Neural cell (in vitro differentiated cells): ENCODE data around the gene MRPL22. TPM values are rescaled to one million over a fixed set of nuclear protein-coding genes. Genes with fewer than 3 reads are reported as not detected.

Experiments
- H2AFZ ChIP-seq: fragments of 200-600, 300-800 bp; sonication (generic), shearing (Covaris generic); 2 replicates; pipeline ENCODE4 v1.6.0; 2014; ENCODE audit warnings: low read depth, mild to moderate bottlenecking, antibody characterized with exemption, low read length, moderate library complexity
- H3F3A ChIP-seq: fragments of 200-600 bp; shearing (Covaris generic); 2 replicates; pipeline ENCODE4 v1.6.1; 2016; ENCODE audit warnings: mild to moderate bottlenecking, moderate library complexity, mixed read lengths, antibody characterized with exemption, low read length; ENCODE audit not compliant: insufficient read depth, poor library complexity, severe bottlenecking
- H3K27ac ChIP-seq: fragments of 200-600, 300-800 bp; sonication (generic), shearing (Covaris generic); 2 replicates; pipeline ENCODE4 v1.5.1; 2014; ENCODE audit warnings: mild to moderate bottlenecking, low read length, moderate library complexity
- H3K27me3 ChIP-seq: fragments of 300-800, 200-600 bp; sonication (generic), shearing (Covaris generic); 2 replicates; pipeline ENCODE4 v1.6.0; 2014; ENCODE audit warnings: mild to moderate bottlenecking, low read depth, low read length, moderate library complexity; ENCODE audit not compliant: insufficient read depth
- H3K36me3 ChIP-seq: fragments of 300-800, 200-600 bp; sonication (generic), shearing (Covaris generic); 2 replicates; pipeline ENCODE4 v1.5.1; 2014; ENCODE audit warnings: mild to moderate bottlenecking, antibody characterized with exemption, low read length, moderate library complexity; ENCODE audit not compliant: insufficient read depth
- H3K4me2 ChIP-seq: fragments of 300-800, 200-600 bp; sonication (generic), shearing (Covaris generic); 2 replicates; pipeline ENCODE4 v1.6.0; 2014; ENCODE audit warnings: mild to moderate bottlenecking, low read length
- H3K4me3 ChIP-seq: fragments of 300-800, 200-600 bp; sonication (generic), shearing (Covaris generic); 2 replicates; pipeline ENCODE4 v1.5.1; 2014; ENCODE audit warnings: mild to moderate bottlenecking, low read length, moderate library complexity
- H3K79me2 ChIP-seq: fragments of 200-600 bp; shearing (Covaris generic); replicated peaks from 2 replicates; pipeline ENCODE4 v1.6.0; 2014; ENCODE audit warnings: mild to moderate bottlenecking, low read length, moderate library complexity; ENCODE audit not compliant: insufficient read depth
- H3K9ac ChIP-seq: fragments of 300-800, 200-600 bp; sonication (generic), shearing (Covaris generic); 2 replicates; pipeline ENCODE4 v1.6.1; 2016; ENCODE audit warnings: mild to moderate bottlenecking, low read length, mixed read lengths
- H3K9me2 ChIP-seq: fragments of 200-600 bp; shearing (Covaris generic); 2 replicates; pipeline ENCODE4 v1.6.1; 2016; ENCODE audit warnings: mild to moderate bottlenecking, low read length, mixed read lengths; ENCODE audit not compliant: insufficient read depth
- H3K9me3 ChIP-seq: fragments of 200-600, 300-800 bp; sonication (generic), shearing (Covaris generic); 2 replicates; pipeline ENCODE4 v1.6.1; 2016; ENCODE audit warnings: mild to moderate bottlenecking, mixed run types, low read length, moderate library complexity, mixed read lengths
- H4K20me1 ChIP-seq: fragments of 200-600 bp; shearing (Covaris generic); 2 replicates; pipeline ENCODE4 v1.6.1; 2016; ENCODE audit warnings: mild to moderate bottlenecking, mixed run types; ENCODE audit not compliant: insufficient read depth
- CTCF ChIP-seq: fragments of 450-650 bp; IDR thresholded peaks from 2 replicates; pipeline ENCODE4 v1.5.1; 2014; ENCODE audit warnings: antibody characterized with exemption, mild to moderate bottlenecking, moderate library complexity; ENCODE audit not compliant: poor library complexity, severe bottlenecking
- EP300 ChIP-seq: fragments of 450-650 bp; conservative IDR thresholded peaks from 2 replicates; pipeline ENCODE4 v1.6.1; 2014; ENCODE audit warnings: antibody characterized with exemption, mild to moderate bottlenecking, moderate library complexity; ENCODE audit not compliant: poor library complexity, severe bottlenecking
- EZH2 ChIP-seq: fragments of 200-600, 300-800 bp; shearing (Covaris generic), sonication (generic); IDR thresholded peaks from 2 replicates; pipeline ENCODE4 v1.6.1; 2014; ENCODE audit warnings: antibody characterized with exemption, low read length, borderline replicate concordance, mild to moderate bottlenecking; ENCODE audit not compliant: insufficient read depth, poor library complexity, severe bottlenecking
- MXI1 ChIP-seq: fragments of 450-650 bp; conservative IDR thresholded peaks from 2 replicates; pipeline ENCODE4 v1.6.1; 2014; ENCODE audit warnings: antibody characterized with exemption, mild to moderate bottlenecking; ENCODE audit not compliant: poor library complexity, severe bottlenecking
- POLR2AphosphoS5 ChIP-seq: IDR thresholded peaks from 2 replicates; pipeline ENCODE4 v1.6.1; 2012
- RAD21 ChIP-seq: fragments of 450-650 bp; conservative IDR thresholded peaks from 2 replicates; pipeline ENCODE4 v1.6.1; 2014; ENCODE audit warnings: antibody characterized with exemption, mild to moderate bottlenecking, moderate library complexity
- REST ChIP-seq: IDR thresholded peaks from 2 replicates; pipeline ENCODE4 v1.6.1; 2012; ENCODE audit warnings: borderline replicate concordance
- SMC3 ChIP-seq: fragments of 450-650 bp; conservative IDR thresholded peaks from 2 replicates; pipeline ENCODE4 v1.6.1; 2014; ENCODE audit warnings: antibody characterized with exemption, mild to moderate bottlenecking, moderate library complexity; ENCODE audit not compliant: poor library complexity
- TAF1 ChIP-seq: IDR thresholded peaks from 2 replicates; pipeline ENCODE4 v1.6.1; 2012; ENCODE audit warnings: low read depth
- polyA plus RNA-seq: library from polyadenylated mRNA; depleted of rRNA; stranded (reverse); fragments of >200 nt; gene quantifications from 2 replicates; pipeline ENCODE4 v1.2.3, GENCODE V29; 2014

MRPL22 gene
- polyA plus RNA-seq, 1 donor from 2014 or later: 28.0 TPM

- Histone ChIP-seq H3K9me2 (no peaks in the 10 kb centered on the region), H3K36me3 (no peaks in the 10 kb centered on the region), H3K4me2 (no peak overlapping the region), H3K9ac (no peak overlapping the region), H3K79me2 (peaks cover 31% of the 10 kb centered on the region), H3K27me3 (no peaks in the 10 kb centered on the region), H2AFZ (no peak overlapping the region), H3K27ac (no peak overlapping the region), H3F3A (no peaks in the 10 kb centered on the region), H3K9me3 (no peaks in the 10 kb centered on the region), H3K4me3 (no peak overlapping the region), H4K20me1 (no peaks in the 10 kb centered on the region)
- TF ChIP-seq CTCF (no peak), EP300 (no peak), POLR2AphosphoS5 (no peak), RAD21 (no peak), EZH2 (no peak), SMC3 (no peak), TAF1 (no peak), MXI1 (no peak), REST (no peak)
Measured at GRCh38 chr5:154947778-154948177, 6.9 kb downstream of the MRPL22 start.

- Histone ChIP-seq H3K4me2 (no peak overlapping the region), H3K36me3 (no peaks in the 10 kb centered on the region), H3K9ac (no peak overlapping the region), H3K27ac (no peak overlapping the region), H2AFZ (no peak overlapping the region), H3K9me2 (no peaks in the 10 kb centered on the region), H3K27me3 (no peaks in the 10 kb centered on the region), H3K4me3 (no peak overlapping the region), H3K9me3 (no peaks in the 10 kb centered on the region), H3F3A (no peaks in the 10 kb centered on the region), H3K79me2 (peaks cover 27% of the 10 kb centered on the region), H4K20me1 (no peaks in the 10 kb centered on the region)
- TF ChIP-seq RAD21 (no peak), EZH2 (no peak), REST (no peak), MXI1 (no peak), POLR2AphosphoS5 (no peak), CTCF (no peak), SMC3 (no peak), TAF1 (no peak), EP300 (no peak)
Measured at GRCh38 chr5:154948313-154948712, 7.4 kb downstream of the MRPL22 start.
